GM19193 (cell line): ENCODE measurements around the gene PPP1R1A.

ENCODE experiments used
- POLR2A ChIP-seq: IDR thresholded peaks from 4 replicates; pipeline ENCODE4 v1.6.1; 2011; ENCODE audit not compliant: insufficient read depth, insufficient read length; ENCODE audit errors: extremely low read depth

The PPP1R1A gene

DNA sequence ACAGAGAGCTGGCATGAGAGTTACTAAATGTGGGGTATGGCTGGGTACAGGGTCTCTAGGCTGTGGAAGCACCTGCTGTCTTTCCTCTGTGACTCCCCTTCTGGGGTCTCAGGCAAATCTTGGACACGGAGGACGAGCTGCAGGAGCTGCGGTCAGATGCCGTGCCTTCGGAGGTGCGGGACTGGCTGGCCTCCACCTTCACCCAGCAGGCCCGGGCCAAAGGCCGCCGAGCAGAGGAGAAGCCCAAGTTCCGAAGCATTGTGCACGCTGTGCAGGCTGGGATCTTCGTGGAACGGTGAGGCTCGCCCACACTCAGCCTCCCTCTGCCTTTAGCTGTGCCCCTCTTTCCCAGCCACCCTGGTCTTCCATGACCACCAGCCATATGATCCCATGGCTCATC lies 19.4 kb downstream of the PPP1R1A start:
- TF ChIP-seq POLR2A = no peak

DNA sequence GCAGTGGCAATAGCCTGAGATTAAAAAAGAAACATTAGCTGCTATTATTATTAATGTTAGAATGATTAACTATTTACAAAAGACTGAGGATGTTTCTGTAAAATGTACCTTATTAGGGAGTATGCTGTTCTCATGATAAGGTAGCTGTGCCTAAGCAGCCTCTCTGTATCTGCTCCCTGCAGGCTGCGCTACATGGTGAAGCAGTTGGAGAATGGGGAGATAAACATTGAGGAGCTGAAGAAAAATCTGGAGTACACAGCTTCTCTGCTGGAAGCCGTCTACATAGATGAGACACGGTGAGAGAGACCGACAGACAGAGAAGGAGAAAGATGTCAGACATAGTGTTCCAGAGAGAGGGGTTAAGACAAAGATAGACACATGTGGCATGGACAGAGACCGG lies 21.7 kb downstream of the PPP1R1A start:
- TF ChIP-seq POLR2A = no peak

GRCh38 chr12:54565986-54566544 lies 22.4 kb downstream of the PPP1R1A start:
- TF ChIP-seq POLR2A = no peak

- no peak for TF ChIP-seq POLR2A
These were observed 23.0 kb downstream of the PPP1R1A start for GRCh38 chr12:54565310-54565985.

GRCh38 chr12:54564768-54565167 lies 23.7 kb downstream of the PPP1R1A start:
- no peak for TF ChIP-seq POLR2A

- no peak for TF ChIP-seq POLR2A
These were observed 24.7 kb downstream of the PPP1R1A start for GRCh38 chr12:54563787-54564186.

DNA sequence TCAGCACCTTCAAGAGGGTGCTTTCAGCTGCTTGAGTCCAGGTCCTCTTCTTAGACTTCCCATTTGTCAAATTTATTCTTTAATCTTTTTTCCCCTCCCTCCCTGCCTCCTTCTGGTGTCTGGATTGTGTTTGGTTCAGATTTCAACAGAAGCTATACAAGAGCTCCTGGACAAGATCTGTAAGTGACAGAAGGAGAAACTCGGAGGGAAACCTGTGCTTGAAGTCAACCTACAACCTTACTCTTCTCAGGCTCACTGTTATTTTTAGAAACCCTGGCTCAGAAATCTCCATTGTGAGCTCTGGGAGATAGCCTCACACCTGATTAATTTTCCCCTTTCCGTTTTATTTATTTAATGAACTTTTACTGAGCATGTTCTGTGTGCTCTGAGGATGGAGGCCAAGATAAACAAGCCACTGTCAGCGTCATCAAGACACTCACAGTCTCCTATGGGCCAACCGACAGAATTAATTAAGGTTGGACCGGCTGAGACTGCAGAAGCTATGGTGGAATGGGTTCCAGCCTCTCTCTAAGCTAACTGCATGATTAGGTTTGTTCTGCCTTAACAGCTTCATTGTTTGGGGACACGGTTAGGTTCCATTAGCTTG lies 25.6 kb downstream of the PPP1R1A start:
- TF ChIP-seq POLR2A = no peak

- TF ChIP-seq POLR2A = no peak
These were observed 27.3 kb downstream of the PPP1R1A start for GRCh38 chr12:54561164-54561563.

GRCh38 chr12:54560374-54560858 lies 28.0 kb downstream of the PPP1R1A start:
- peak; percentile 66 for TF ChIP-seq POLR2A

GRCh38 chr12:54558759-54559158 lies 29.7 kb downstream of the PPP1R1A start:
- no peak for TF ChIP-seq POLR2A

- no peak for TF ChIP-seq POLR2A
These were observed 30.1 kb downstream of the PPP1R1A start for GRCh38 chr12:54558311-54558710.

GRCh38 chr12:54555670-54556257 lies 32.7 kb downstream of the PPP1R1A start:
- no peak for TF ChIP-seq POLR2A

- no peak for TF ChIP-seq POLR2A
These were observed 38.5 kb downstream of the PPP1R1A start for GRCh38 chr12:54549774-54550451.

GRCh38 chr12:54546511-54546910 lies 41.9 kb downstream of the PPP1R1A start:
- TF ChIP-seq POLR2A = no peak

- no peak for TF ChIP-seq POLR2A
These were observed 43.7 kb downstream of the PPP1R1A start for GRCh38 chr12:54544743-54545142.

GRCh38 chr12:54543526-54543925 lies 44.9 kb downstream of the PPP1R1A start:
- TF ChIP-seq POLR2A = no peak

- no peak for TF ChIP-seq POLR2A
These were observed 46.6 kb downstream of the PPP1R1A start for GRCh38 chr12:54541751-54542290.
